ENCODE data around the gene MAPK11.
A peak's percentile ranks its signal among the peaks of the same experiment; 100 is the strongest.
"Not testable (repeated sequence)": the region's sequence is repeated elsewhere in the genome, so short reads cannot be mapped to it uniquely, and the experiment has no call there.

MAPK11 gene

DNA sequence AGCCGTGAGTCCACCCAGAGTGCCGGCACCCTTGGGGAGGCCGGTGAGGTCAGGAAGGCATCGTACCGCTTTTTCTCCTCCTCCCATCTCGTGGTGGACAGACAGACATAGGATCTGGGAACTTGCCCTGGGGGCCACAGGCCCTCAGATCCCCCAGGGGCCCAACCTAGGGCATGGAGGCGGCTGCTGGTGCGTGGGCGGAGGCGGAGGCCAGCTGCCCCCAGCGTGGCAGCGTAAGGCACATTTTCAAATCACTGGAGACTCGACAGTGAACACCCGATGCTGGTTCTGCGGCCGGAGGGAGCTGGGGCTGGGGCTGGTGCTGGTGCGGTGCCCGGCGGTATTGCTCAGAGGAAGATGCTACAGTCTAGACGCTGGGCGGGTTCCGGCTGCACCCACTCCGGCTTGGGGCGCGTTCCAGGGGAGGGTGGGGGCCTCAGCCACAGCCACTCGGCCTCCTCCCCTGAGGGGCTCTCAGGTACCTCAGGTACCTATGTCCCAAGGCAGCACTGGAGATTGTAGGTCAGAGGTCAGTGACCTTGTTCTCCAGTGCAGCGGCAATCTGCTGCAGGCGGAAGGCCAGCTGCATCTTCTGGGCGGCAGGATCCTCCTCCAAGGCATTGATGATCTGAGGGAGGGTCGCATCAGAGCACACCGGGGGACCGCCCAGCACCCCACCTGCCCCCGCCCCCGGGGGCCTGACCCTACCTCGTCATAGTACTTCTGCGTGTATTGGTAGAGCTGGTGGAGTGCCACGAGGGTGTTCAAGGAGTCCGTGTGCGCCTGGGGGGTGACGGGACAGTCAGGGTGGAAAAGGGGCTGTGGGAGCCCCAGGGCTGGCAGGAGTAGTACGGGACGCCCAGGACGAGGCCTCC, 5.2 kb upstream of the MAPK11 start:
- no peak for DNase-seq

- no peak for DNase-seq
Measured at GRCh38 chr22:50274771-50275170, 4.6 kb upstream of the MAPK11 start.

DNA sequence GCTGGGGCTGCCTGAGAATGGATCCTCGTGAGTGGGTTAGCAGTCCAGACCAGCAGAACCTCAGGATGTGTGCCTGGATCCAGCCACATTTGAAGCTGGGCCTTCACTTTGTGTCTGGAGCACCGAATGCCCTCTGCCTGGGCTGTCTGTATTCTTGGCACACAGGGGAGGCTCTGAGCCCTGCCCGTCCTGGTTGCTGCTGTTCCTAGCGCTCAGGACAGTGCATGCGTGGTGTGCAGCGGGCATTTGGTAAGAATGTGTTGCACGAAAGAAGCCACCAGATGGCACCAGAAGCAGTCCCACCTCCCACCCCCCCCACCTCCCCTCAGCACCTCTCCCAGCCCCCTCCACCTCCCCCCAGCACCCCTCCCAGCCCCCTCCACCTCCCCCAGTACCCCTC, 4.1 kb upstream of the MAPK11 start:
- DNase-seq, result peak; percentile 52 to 63

DNA sequence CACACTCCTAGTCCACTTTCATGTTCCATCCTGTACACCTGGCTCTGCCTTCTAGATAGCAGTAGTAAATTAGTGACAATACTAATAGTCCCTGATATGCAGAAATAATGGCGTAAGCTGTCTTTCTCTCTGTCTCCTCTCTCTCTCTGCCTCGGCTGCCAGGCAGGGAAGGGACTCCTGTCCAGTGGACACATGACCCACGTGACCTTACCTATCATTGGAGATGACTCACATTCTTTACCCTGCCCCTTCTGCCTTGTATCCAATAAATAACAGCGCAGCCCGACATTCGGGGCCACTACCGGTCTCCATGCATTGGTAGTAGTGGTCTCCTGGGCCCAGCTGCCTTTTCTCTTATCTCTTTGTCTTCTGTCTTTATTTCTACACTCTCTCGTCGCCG, 3.6 kb upstream of the MAPK11 start:
- not testable (repeated sequence) for DNase-seq

DNA sequence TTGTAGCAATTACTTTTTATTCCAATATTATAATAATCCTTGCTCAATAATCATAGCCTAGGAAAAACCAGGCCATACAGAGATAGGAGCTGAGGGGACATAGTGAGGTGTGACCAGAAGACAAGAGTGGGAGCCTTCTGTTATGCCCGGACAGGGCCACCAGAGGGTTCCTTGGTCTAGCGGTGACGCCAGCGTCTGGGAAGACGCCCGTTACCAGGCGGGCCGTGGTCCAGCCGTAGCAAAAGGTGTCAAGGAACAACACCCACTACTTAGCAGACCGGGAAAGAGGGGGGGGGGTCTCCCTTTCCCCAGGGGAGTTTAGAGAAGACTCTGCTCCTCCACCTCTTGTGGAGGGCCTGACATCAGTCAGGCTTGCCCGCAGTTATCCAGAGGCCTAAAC, 3.2 kb upstream of the MAPK11 start:
- not testable (repeated sequence) for DNase-seq

- DNase-seq, result no peak
Measured at GRCh38 chr22:50272044-50272802, 2.0 kb upstream of the MAPK11 start.

GRCh38 chr22:50271519-50271970, 1.4 kb upstream of the MAPK11 start:
- DNase-seq, result peak; percentile 53 to 74

GRCh38 chr22:50270666-50271394, 650 bp upstream of the MAPK11 start:
- DNase-seq, result peak; percentile 61 to 76

GRCh38 chr22:50269573-50269969, 609 bp downstream of the MAPK11 start:
- no peak for DNase-seq

DNA sequence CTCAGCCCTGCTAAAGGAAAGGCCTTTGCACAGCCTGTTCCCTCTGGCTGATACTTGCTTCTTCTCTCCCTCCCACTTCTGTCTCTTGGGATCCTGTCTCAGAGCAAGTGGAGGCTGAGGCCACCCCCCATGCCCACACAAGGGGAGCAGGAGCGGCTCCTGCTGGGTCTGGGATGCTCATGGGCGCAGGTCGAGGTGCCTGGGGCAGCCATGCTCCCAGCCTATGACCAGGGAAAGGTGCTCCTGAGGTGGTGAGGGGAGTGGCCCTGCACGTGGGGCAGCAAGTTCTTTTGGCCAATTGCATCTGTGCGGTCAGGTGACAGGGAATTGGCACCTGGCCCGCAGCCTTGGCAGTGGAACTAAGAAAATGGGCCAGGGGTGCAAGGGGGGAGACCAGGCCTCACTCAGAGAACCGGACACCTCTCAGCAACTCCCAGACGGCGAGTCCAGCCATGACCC, 1.5 kb downstream of the MAPK11 start:
- no peak for DNase-seq

DNA sequence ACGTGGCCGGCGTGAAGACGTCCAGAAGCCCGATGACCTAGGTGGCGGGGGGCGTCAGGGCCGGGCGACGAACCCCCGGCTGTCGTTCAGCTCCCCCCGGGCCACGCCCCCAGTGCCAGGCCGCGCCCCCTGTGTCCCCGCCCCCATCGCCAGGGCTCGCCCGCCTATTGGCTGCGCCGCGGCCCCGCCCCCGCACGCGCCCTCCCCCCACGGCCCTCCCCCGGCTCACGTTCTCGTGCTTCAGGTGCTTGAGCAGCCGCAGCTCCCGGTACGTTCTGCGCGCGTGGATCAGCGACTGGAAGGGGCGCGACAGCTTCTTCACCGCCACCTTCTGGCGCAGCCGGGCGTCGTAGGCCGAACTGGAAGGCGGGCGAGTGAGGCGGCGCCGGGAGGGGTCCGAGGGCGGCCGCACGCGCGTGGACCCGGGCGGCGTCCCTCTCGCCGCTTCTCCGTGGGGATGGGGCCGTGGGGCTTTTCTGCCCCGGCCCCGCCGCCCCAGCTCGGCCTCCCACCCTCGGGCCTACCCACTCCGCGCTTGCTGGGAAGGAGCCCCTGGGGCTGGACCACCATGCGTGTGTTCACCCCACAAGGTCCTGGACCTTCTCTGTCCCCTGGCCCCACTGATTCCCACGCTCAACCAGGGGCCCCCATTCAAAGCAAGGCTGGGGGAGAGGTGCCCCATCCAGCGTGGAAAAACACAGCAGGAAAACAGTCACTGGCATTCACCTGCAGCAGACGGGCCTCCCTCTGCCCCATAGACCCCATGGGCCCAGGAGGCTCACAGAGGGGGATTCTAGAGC, 2.4 kb downstream of the MAPK11 start:
- peak; percentile 59 to 69 for DNase-seq

DNA sequence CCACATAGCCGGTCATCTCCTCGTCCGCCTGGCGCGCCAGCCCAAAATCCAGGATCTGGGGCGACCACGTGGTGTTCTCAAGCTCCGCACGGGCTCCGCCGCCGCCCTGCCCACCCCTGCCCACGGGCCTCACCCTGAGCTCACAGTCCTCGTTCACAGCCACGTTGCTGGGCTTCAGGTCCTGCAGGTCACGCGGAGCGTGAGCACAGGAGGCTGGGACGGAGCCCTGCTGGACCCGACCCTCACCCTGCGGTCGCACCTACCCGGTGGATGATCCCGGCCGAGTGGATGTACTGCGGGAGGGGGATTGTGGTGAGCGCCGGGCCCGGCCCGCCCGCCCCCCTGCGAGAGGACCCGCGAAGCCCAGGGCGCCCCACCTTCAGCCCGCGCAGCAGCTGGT, 3.2 kb downstream of the MAPK11 start:
- no peak for DNase-seq

GRCh38 chr22:50264946-50265669, 5.1 kb downstream of the MAPK11 start:
- DNase-seq, result no peak

DNA sequence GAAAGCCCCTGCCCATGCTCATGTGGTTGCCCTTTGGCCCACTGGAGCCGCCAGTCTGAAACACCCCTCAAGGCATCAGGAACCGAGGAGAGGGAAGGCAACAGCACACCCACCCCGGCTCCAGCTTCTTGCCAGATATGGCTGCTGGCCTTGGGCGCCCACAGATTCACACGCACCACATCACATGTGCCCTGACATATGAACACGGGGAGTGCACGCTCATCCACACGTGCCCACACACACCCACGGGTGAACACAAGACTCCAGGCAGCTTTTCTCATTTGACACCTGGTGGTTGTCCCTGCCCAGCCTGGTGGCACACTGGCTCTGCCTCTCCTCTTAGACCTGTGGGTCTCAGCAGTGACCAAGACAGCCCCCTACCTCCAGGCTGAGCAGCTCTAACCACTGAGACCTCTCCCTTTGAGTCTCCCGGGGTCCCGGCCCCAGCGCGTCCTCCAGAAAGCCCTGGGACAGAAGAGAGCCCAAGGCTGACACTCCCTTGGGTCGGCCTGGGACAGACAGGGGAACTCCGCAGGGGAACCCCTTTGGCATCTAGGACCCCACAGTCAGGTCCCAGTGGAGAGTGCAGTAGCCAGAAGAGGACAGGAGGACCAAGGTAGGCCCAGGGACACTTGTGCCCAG, 6.0 kb downstream of the MAPK11 start:
- no peak for DNase-seq

DNA sequence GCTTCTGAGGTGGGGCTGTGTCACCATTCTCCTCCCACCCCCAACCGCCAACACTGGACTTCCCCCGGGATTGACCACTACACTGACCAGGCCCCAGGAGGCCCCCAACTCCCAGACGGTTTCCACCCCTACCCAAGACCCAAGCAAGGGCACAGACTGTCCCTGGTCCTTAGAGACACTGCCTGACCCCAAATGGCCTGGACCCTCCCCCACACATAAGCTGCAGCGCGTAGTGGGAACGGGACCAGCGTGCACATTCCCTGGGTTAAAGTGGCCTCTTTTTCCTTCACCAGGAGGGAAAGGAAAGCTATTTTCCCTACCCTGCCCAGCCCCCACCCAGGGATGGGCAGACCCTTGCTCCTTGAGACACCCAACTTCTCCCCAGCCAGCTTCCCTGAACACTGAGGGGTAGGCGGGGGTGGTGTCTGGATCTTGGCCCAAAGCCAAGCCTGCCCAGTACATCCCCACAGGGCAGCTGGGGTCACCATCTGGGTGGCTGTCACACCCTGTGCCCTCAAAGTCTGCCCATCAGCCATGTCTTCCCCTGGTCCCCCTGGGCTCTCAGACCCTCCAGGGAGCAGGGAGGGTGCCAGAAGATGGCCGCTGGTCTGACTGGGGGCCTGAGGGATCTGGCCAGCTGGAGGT, 7.1 kb downstream of the MAPK11 start:
- no peak for DNase-seq

- DNase-seq, result no peak
Measured at GRCh38 chr22:50262460-50262911, 7.7 kb downstream of the MAPK11 start.

- DNase-seq, result no peak
Measured at GRCh38 chr22:50261615-50262459, 8.3 kb downstream of the MAPK11 start, which contains the start of gene MAPK12. Gene MAPK12, minus strand, starts transcription at chr22:50261683. Its CDS starts 174 bp downstream, at chr22:50261509.

- no peak for DNase-seq
Measured at GRCh38 chr22:50260801-50261614, 9.2 kb downstream of the MAPK11 start.

DNA sequence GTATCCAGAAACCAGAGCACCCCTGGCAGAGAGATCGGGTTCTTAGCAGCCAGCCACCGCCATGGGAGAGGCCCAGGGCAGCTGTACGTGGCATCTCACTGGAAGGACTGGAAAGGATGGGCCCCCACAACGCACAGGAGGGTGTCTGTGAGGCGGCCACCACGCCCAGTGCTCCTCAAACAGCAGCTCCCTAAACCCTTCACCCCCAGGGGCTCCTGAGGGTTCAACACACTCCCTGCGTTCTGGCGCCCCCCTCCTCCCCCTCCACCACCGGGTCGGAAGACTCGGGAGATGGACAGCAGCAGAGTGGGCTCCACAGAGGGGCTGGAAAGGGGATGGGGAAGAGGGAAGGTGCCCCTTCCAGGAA, 9.8 kb downstream of the MAPK11 start:
- DNase-seq, result no peak
